HG03354 (cell line): ENCODE data around the gene SAYSD1.

Experiments
- ATAC-seq: cut with Tn5 transposase; IDR thresholded peaks from one replicate; pipeline ENCODE4 v1.9.1; 2021; ENCODE audit warnings: mild to moderate bottlenecking; ENCODE audit not compliant: unreplicated experiment, poor library complexity, severe bottlenecking

SAYSD1 gene

GRCh38 chr6:39111280-39111679 lies 3.7 kb downstream of the SAYSD1 start:
- no peak for ATAC-seq

GRCh38 chr6:39108041-39108839 lies 6.7 kb downstream of the SAYSD1 start:
- ATAC-seq = no peak

DNA sequence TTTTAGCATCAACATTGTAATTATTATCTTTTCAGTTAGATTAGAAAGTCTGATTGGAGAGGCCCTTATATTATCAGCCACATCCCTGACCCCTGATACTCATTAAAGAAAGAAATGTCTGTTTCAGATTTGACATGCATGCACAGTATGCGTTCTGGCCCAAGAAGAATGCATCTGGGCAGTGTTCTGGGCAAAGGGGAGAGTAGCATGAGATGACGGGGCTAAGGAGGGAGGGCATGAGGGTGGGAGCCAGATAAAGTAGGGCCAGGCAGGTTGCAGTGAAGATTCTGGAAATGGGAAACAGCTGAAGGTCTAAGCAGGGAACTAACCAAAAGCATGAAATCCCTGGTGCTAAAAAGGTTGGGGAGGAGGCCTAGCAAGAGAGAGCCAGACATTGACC lies 7.3 kb downstream of the SAYSD1 start:
- no peak for ATAC-seq

DNA sequence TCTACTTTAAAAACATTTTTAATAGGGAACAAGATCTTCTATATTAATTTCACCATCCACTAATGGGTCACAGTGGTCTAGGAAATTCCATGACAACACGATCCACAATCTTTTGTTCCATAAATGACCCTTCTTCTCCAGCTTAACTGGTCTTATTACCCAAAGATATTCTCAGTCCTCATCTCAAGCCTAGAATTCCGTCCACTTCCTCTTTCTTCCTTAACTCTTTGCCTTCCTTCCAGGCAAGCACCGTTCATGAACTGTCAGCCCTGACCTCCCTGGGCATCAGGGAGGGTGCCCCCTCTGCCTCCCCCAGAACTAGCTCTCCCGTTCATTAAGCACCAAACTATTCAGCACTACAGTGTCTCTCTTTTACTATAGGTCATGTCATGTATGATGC lies 8.0 kb downstream of the SAYSD1 start:
- ATAC-seq = no peak

DNA sequence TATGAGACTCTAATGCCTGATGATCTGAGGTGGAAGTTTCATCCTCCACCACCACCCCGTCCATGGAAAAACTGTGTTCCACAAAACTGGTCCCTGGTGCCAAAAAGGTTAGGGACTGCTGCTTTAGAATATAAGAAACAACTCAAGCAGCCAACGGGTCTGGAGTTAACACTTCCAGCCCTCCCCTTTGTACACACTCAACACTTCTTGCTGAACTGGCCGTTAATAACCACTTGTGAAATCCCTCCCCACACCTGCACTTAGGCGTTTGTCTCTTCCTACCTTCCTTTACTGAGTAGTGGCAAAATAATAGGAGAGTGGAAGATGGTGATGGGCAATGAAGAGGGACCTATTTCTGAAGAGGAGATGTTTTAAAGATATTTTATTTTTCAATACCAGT lies 10.5 kb downstream of the SAYSD1 start:
- no peak for ATAC-seq

DNA sequence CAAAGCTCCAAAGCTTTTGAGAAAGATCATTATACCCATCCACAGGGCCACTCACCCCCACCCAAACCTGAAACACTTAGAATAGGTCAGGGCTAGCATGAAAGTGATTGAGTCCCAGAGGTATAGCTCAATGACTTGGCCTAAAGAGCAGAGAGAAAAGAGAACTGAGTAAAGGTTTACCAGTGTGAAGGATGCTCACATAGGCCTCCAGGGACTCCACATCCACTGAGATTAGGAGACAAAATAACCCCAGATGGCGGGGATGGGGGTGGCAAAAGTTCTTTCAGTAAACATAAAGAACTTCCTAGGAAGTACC lies 12.2 kb downstream of the SAYSD1 start:
- ATAC-seq = peak; percentile 48

DNA sequence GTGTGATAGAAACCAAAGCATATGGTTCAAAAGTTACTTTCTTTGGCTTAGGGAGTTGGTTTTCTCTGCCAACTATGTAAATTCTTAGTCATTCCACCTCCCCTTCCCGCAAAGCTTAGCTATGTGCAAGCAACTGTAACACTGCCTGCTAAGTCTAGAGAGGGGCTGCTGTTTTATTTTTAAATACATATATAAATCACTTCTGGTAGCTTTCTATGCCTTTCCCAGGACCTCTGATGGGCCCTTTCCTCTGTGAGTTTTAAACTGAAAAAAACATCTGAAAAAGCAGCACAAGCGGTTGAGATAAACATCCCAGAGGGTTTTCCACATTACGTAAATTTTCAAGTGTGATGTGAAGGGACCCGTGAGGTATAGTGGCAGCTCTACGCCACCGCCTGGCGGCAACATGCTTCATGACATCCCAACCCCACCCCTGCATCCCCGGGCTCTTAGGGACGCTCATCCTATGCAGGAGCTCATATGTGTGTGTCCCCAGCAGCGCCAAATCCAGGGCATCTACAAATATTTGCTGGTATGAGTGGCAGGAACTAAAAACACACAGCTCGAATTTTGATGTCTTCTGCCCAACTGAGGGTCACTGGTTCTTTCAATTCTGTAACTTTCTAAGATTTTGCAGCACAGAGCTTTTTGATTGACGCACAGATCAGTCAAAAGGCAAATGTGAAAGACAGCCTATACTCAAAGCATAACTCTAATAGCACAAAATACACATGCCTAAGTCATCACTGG lies 12.7 kb downstream of the SAYSD1 start:
- peak; percentile 60 for ATAC-seq

DNA sequence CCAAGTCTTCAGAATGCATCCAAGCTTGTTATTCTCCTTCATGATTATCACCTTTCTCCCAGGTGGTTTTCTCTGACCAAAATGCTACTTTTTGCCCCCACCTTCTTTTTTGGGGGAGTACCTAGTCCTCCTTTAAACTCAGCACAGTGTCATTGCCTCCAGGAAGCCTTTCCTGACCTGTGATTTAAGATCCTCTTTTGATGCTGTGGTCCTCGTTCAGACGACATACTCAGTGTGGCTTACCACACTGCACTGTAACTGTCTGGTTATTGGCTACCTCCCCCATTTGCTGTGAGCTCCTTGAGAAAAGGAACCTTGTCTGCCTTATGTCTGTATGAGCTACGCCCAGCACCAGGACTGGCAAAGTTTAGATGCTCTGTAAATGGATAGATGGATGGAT lies 14.6 kb downstream of the SAYSD1 start:
- no peak for ATAC-seq

DNA sequence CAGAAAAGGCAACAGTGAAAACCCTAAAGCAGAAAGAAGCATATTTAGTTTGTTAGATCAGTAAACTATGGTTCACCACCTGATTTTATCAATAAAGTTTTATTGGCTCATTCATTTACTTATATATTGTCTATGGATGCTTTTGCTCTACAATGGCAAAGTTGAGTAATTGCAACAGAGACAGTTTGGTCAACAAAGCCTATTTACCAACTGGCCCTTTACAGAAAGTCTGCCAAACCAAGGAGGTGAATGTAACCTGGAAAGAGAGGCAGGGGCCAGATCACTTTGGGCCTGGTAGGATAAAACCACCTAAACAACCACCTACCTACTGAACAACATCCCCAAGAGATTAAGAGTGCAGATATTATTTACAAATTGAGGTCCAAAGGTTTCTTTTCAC lies 19.4 kb downstream of the SAYSD1 start:
- ATAC-seq = no peak

DNA sequence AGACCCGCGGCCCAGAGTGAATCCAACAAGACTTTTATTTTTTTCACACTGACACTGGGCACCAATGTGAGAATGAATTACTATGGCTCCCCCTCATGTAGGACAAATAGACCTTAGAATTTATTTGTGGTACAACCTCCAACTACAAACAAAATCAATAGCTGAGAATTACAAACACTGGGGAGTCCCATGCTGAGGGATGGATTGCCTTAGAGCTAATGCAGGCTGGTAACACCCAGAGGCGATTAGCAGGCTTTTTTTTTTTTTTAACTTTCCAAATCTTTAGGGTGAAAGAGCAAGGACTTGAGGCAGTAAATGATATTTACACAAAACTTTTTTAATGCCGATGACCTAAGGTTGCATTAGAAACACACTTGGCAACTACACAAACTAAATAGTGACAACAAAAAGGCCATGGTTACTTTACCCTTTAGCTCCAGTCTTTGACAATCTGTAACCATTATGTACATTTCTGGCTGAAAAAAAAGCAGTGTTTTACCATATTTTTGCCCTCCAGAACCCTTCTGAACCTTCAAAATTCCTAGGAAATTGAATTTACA lies 21.8 kb downstream of the SAYSD1 start:
- ATAC-seq = no peak

DNA sequence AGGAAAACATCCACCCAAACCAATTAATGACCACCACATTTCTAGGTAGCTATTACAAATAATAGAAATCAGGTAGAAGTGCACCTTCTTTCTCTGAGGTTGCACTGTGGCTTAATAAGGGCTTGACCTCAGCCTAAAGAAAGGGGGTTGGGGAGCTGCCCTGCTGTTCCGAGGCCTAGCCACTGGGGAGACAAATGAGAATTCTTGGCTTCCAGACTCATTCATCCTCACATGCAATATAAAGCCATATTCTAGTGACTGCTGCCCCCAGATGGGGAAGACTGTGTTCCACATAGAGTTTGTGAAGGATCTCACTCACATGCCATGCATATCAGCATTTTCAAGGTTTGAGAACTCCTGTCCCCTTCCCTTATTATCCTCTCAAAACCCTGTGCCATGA lies 22.9 kb downstream of the SAYSD1 start:
- no peak for ATAC-seq

DNA sequence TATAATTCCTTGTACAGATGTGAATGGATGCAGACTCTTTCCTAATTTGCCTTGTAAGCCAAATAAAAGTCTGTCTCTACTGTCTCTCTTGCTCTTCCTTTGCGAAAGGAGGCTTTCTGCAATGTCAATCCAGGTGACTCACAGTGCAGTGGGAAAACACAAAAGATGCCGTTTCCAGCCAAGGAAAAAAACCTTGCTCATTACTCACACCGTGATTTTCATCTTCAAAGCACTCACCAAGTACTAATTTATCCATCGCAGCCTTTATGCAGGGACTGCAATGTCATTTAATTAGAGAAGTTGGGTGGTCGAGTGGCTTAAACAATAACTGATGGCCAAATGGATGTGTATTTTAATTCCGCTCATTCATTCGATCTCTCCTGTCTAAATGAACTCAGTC lies 23.8 kb downstream of the SAYSD1 start:
- ATAC-seq = no peak

- ATAC-seq = no peak
Observed at GRCh38 chr6:39090036-39090435, 24.9 kb downstream of the SAYSD1 start.

DNA sequence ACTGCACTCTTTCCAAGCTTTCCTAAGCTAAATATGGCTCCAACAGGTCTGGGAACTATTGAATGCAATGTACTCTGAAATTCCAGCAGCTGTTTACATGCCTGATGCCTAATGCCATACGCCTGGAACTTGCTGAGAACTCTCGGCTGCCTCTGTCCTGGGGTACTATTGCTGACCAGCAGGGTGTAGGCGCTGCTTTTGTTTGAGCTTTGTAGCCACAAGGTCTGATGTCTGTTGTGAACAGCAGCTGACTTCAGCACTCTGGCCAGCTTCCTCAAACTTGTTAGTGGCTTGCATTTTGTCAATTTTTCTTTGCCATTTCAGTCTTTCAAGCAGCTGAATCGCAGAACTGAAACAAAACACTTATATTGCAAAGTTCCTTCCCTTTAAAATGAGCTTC lies 26.7 kb downstream of the SAYSD1 start:
- ATAC-seq = no peak

DNA sequence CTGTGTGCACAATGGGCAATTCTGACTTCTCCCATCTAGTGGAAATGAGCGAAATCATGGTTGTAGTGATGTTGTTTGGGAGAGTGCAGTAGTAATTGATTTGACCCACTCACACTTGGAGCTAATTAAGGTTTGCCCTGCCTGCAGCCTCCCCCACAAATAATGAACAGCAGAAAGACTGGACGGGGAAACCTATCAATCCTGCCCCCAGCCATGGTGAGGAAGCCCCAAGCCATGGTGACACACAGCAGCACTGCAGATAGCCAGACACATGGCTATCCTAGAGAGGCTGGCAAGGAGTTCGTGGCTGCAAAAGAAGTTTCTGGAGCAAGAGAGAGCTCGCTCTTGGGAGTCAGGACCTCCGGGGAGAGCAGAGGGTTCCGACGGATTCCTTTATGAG lies 27.8 kb downstream of the SAYSD1 start:
- ATAC-seq = no peak

DNA sequence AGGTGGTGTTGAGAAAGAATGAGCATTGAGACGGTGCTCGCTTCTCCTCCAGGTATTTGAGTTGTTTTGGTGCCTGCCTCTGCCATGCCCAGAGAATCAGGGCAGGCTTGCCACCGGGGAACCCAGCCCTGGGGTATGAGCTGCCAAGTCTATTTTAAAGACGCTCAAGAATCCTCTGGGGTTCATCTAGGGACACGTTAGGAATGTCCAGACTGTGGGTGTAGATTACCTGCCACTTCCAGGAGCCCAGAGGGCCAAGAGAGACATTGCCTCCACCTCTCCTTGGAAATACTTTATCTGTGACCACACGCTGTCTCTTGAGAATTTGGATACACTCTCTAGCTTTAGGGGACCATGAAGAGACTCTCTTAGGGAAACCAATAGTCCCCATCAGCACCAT lies 28.3 kb downstream of the SAYSD1 start:
- no peak for ATAC-seq

- ATAC-seq = no peak
Observed at GRCh38 chr6:39086294-39086693, 28.7 kb downstream of the SAYSD1 start.

GRCh38 chr6:39085129-39085797 lies 29.7 kb downstream of the SAYSD1 start:
- ATAC-seq = no peak

DNA sequence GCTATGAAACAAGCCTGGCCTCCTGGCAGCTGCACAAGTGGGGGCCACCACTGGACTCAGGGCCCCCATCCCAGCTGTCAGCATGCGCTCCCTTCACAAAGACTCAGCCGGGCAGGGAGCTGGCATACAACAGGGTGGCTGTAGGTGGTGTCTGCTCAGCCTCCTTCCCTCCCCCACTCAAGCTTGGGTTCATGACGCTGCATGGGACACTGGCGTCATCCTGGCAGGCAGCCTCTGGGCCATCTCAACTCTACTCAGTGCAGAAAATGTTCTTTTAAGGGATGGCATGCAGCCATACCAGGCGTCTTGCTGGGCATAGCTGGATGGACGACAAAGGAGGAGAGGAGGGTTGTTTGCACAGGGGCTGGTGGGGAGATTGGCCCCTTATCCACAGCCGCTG lies 30.5 kb downstream of the SAYSD1 start:
- no peak for ATAC-seq

- ATAC-seq = no peak
Observed at GRCh38 chr6:39083231-39083634, 31.8 kb downstream of the SAYSD1 start.

DNA sequence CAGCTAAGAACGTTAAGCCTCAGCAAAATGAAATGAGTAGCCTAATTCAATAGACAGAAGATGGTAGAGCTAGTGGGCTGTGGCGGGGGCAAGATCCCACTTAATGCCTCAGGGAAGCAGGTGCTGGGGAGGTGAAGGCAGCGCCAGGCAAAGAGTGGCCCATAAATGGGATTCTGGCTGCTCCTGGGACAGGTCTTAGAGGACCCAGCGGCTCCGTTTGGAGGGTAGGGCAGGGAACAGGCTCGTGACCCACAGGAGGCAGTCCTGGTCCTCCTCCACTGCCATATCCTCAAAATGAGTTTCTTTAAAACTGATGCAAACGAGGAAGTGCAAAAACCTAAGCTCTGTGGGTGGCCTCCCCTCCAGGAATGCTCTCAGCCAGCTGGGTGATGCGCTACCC lies 32.7 kb downstream of the SAYSD1 start:
- ATAC-seq = no peak
